Karpas-422 (cell line): ENCODE measurements around the gene AFF4. TPM values are rescaled to one million over a fixed set of nuclear protein-coding genes. Genes with fewer than 3 reads are reported as not detected.
A peak's percentile ranks its signal among the peaks of the same experiment; 100 is the strongest.

Source experiments
- DNase-seq: peaks from one replicate; pipeline ENCODE4 v3.0.0-alpha.2; 2015
- H2AFZ ChIP-seq: fragments of 200-600 bp; sonication (generic); 2 replicates; pipeline ENCODE4 v1.6.1; 2014; ENCODE audit warnings: antibody characterized with exemption, low read length, mixed read lengths
- H3K27ac ChIP-seq: fragments of 200-600 bp; sonication (generic); 2 replicates; pipeline ENCODE4 v1.5.1; 2014; ENCODE audit warnings: mild to moderate bottlenecking, low read length, moderate library complexity
- H3K27me3 ChIP-seq: fragments of 200-600 bp; sonication (generic); 2 replicates; pipeline ENCODE4 v1.6.1; 2014; ENCODE audit warnings: low read length, mixed read lengths
- H3K36me3 ChIP-seq: fragments of 200-600 bp; sonication (generic); 2 replicates; pipeline ENCODE4 v1.6.1; 2014; ENCODE audit warnings: low read length, mixed read lengths; ENCODE audit not compliant: insufficient read depth
- H3K4me1 ChIP-seq: fragments of 200-600 bp; sonication (generic); 2 replicates; pipeline ENCODE4 v1.6.1; 2014; ENCODE audit warnings: mild to moderate bottlenecking, low read length, mixed read lengths
- H3K4me2 ChIP-seq: fragments of 200-600 bp; sonication (generic); 2 replicates; pipeline ENCODE4 v1.6.1; 2014; ENCODE audit warnings: low read length, low read depth, mild to moderate bottlenecking; ENCODE audit not compliant: poor library complexity, severe bottlenecking
- H3K4me3 ChIP-seq: fragments of 200-600 bp; sonication (generic); 2 replicates; pipeline ENCODE4 v1.5.1; 2014; ENCODE audit warnings: mild to moderate bottlenecking, antibody characterized with exemption, low read length, mixed read lengths
- H3K79me2 ChIP-seq: fragments of 200-600 bp; sonication (generic); 2 replicates; pipeline ENCODE4 v1.6.1; 2014; ENCODE audit warnings: mild to moderate bottlenecking, low read length, mixed read lengths
- H3K9ac ChIP-seq: fragments of 200-600 bp; sonication (generic); 2 replicates; pipeline ENCODE4 v1.6.0; 2014; ENCODE audit warnings: low read length
- H3K9me2 ChIP-seq: fragments of 200-600 bp; sonication (generic), shearing (Covaris generic); replicated peaks from 2 replicates; pipeline ENCODE4 v1.6.0; 2014; ENCODE audit warnings: mild to moderate bottlenecking, low read length, moderate library complexity; ENCODE audit not compliant: insufficient read depth
- H3K9me3 ChIP-seq: fragments of 300-700, 200-600 bp; sonication (generic); 2 replicates; pipeline ENCODE4 v1.6.1; 2014; ENCODE audit warnings: low read length, mixed read lengths
- H4K20me1 ChIP-seq: fragments of 200-600 bp; sonication (generic); 2 replicates; pipeline ENCODE4 v1.6.1; 2014; ENCODE audit warnings: mild to moderate bottlenecking, antibody characterized with exemption, low read length, low read depth; ENCODE audit not compliant: insufficient read depth
- total RNA-seq: library from RNA; depleted of rRNA; stranded (reverse); fragments of >200 nt; shearing (Covaris generic); gene quantifications from 2 replicates; pipeline ENCODE4 v1.2.3, GENCODE V29; 2014; ENCODE audit warnings: low replicate concordance

Gene AFF4
- total RNA-seq, 1 experiment from 2014 or later: 34.0 TPM

GRCh38 chr5:132895719-132896305, 67.6 kb downstream of the AFF4 start:
- Histone ChIP-seq H3K9me3 (no peaks in the 10 kb centered on the region), H3K36me3 (peaks cover 55% of the 10 kb centered on the region), H3K27me3 (no peaks in the 10 kb centered on the region), H3K4me2 (no peak overlapping the region), H3K9ac (no peak overlapping the region), H3K79me2 (peaks cover 25% of the 10 kb centered on the region), H3K27ac (no peak overlapping the region), H3K4me1 (peaks cover 15% of the 10 kb centered on the region), H4K20me1 (no peaks in the 10 kb centered on the region), H3K9me2 (no peaks in the 10 kb centered on the region), H2AFZ (no peak overlapping the region), H3K4me3 (no peak overlapping the region)
- DNase-seq: no peak

GRCh38 chr5:132890817-132891216, 72.6 kb downstream of the AFF4 start:
- DNase-seq: no peak
- no peaks in the 10 kb centered on the region for H3K9me3 ChIP-seq
- H3K36me3 ChIP-seq: peaks cover 61% of the 10 kb centered on the region

DNA sequence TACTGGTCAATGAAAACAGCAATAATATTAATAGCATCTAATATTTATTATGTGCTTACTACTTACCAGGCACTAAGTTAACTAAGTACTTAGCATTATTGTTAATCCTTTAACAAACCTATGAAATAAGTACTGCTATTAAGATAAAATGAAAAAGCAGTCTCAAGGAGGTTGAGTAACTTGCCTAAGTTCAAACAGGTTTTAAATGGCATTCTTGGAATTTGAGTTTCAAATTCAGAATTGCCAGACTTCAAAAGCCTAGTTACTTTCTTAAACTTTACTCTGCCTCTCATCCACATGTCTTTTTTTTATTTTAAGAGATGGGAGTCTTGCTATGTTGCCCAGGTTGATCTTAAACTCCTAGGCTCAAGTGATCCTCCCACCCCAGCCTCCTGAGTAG, 73.9 kb downstream of the AFF4 start:
- Histone ChIP-seq H3K36me3 (peaks cover 50% of the 10 kb centered on the region; the same call in 1 of the 2 replicates), H3K27ac (no peak overlapping the region), H3K4me2 (no peak overlapping the region), H2AFZ (no peak overlapping the region), H4K20me1 (no peaks in the 10 kb centered on the region), H3K9me3 (no peaks in the 10 kb centered on the region), H3K4me3 (no peak overlapping the region), H3K4me1 (peaks cover 33% of the 10 kb centered on the region), H3K9me2 (no peaks in the 10 kb centered on the region), H3K27me3 (no peaks in the 10 kb centered on the region), H3K79me2 (peaks cover 5% of the 10 kb centered on the region; the same call in 1 of the 2 replicates), H3K9ac (no peak overlapping the region)
- no peak for DNase-seq

More at GRCh38 chr5:132890817-132891216, 72.6 kb downstream of the AFF4 start:
- Histone ChIP-seq H3K4me1 (peaks cover 35% of the 10 kb centered on the region), H3K27ac (no peak overlapping the region), H3K4me3 (no peak overlapping the region), H2AFZ (no peak overlapping the region), H3K9me2 (no peaks in the 10 kb centered on the region), H3K79me2 (peaks cover 13% of the 10 kb centered on the region; the same call in 1 of the 2 replicates), H3K9ac (no peak overlapping the region), H3K27me3 (no peaks in the 10 kb centered on the region), H3K4me2 (no peak overlapping the region), H4K20me1 (no peaks in the 10 kb centered on the region)

DNA sequence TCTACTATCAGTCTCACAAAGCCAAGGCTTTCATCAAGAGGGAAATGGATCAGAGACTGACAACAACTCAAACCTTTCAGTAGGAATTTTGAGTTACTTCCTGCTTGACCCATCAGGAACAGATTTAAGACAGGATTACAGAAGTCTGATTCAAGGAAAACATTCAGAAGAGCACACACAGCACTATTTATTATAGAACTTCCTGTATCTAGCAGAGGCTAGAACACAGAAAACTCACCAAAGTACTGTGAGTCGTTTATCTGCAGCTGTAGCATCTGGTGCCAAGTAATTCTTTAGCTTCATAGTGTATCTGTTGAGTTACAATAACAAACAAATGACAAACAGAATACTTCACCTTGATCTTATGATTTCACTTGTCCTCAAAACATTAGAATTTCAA, 76.2 kb downstream of the AFF4 start:
- H2AFZ ChIP-seq: no peak overlapping the region
- H3K9ac ChIP-seq: no peak overlapping the region
- no peak overlapping the region for H3K4me3 ChIP-seq
- no peaks in the 10 kb centered on the region for H4K20me1 ChIP-seq
- peaks cover 30% of the 10 kb centered on the region for H3K4me1 ChIP-seq
- H3K4me2 ChIP-seq: peak overlapping the region; percentile 44
- H3K27me3 ChIP-seq: no peaks in the 10 kb centered on the region
- H3K79me2 ChIP-seq: no peaks in the 10 kb centered on the region
- H3K9me2 ChIP-seq: no peaks in the 10 kb centered on the region
- H3K27ac ChIP-seq: peak overlapping the region; percentile 19
- DNase-seq: no peak
- peaks cover 36% of the 10 kb centered on the region; the same call in 1 of the 2 replicates for H3K36me3 ChIP-seq
- no peaks in the 10 kb centered on the region for H3K9me3 ChIP-seq

GRCh38 chr5:132886064-132886823, 77.2 kb downstream of the AFF4 start:
- H3K27ac ChIP-seq: no peak overlapping the region
- no peaks in the 10 kb centered on the region for H3K27me3 ChIP-seq
- H3K4me2 ChIP-seq: peak overlapping the region; percentile 44
- H2AFZ ChIP-seq: no peak overlapping the region
- H3K9me3 ChIP-seq: no peaks in the 10 kb centered on the region
- no peak overlapping the region for H3K9ac ChIP-seq
- DNase-seq: peak; percentile 80
- H3K36me3 ChIP-seq: peaks cover 37% of the 10 kb centered on the region; the same call in 1 of the 2 replicates
- H3K4me1 ChIP-seq: peaks cover 30% of the 10 kb centered on the region
- H3K79me2 ChIP-seq: no peaks in the 10 kb centered on the region
- H3K9me2 ChIP-seq: no peaks in the 10 kb centered on the region
- peak overlapping the region; percentile 16; the same call in 1 of the 2 replicates for H3K4me3 ChIP-seq
- no peaks in the 10 kb centered on the region for H4K20me1 ChIP-seq

DNA sequence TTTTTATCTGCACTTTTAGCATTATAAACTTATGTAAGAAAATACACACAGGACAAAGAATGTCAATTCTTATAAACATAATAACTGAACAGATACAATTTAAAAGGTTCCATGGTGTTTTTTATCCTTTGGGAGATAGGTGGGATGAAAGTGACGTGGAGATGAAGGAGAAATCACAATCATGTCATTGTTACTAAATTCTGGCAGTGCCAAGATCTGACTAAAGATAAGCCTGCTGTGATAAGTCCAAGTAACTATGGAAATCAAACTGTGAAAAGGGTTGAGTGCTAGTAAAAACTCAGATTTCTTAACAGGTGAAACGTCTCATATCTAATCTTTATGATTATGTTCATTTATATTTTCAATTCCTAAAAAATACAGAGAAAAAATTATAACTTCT, 78.9 kb downstream of the AFF4 start:
- no peaks in the 10 kb centered on the region for H3K27me3 ChIP-seq
- H3K9ac ChIP-seq: no peak overlapping the region
- H4K20me1 ChIP-seq: no peaks in the 10 kb centered on the region
- no peak overlapping the region for H3K4me3 ChIP-seq
- peaks cover 48% of the 10 kb centered on the region; the same call in 1 of the 2 replicates for H3K36me3 ChIP-seq
- H3K4me2 ChIP-seq: no peak overlapping the region
- H3K27ac ChIP-seq: no peak overlapping the region
- no peaks in the 10 kb centered on the region for H3K9me3 ChIP-seq
- DNase-seq: no peak
- no peaks in the 10 kb centered on the region for H3K9me2 ChIP-seq
- peaks cover 30% of the 10 kb centered on the region for H3K4me1 ChIP-seq
- no peaks in the 10 kb centered on the region for H3K79me2 ChIP-seq
- H2AFZ ChIP-seq: no peak overlapping the region

GRCh38 chr5:132883261-132883834, 80.1 kb downstream of the AFF4 start:
- Histone ChIP-seq H3K36me3 (peaks cover 42% of the 10 kb centered on the region; the same call in 1 of the 2 replicates), H3K4me1 (peaks cover 29% of the 10 kb centered on the region), H3K79me2 (no peaks in the 10 kb centered on the region), H3K4me3 (no peak overlapping the region), H4K20me1 (no peaks in the 10 kb centered on the region), H2AFZ (no peak overlapping the region), H3K9me3 (no peaks in the 10 kb centered on the region), H3K4me2 (no peak overlapping the region), H3K27ac (no peak overlapping the region), H3K9me2 (no peaks in the 10 kb centered on the region), H3K27me3 (no peaks in the 10 kb centered on the region), H3K9ac (no peak overlapping the region)
- peak; percentile 80 for DNase-seq

- no peak overlapping the region for H3K4me2 ChIP-seq
- H4K20me1 ChIP-seq: no peaks in the 10 kb centered on the region
- no peak overlapping the region for H3K4me3 ChIP-seq
- no peak overlapping the region for H2AFZ ChIP-seq
- no peak overlapping the region for H3K27ac ChIP-seq
- peaks cover 37% of the 10 kb centered on the region; the same call in 1 of the 2 replicates for H3K36me3 ChIP-seq
- no peaks in the 10 kb centered on the region for H3K9me3 ChIP-seq
- H3K27me3 ChIP-seq: no peaks in the 10 kb centered on the region
- DNase-seq: no peak
- H3K4me1 ChIP-seq: no peaks in the 10 kb centered on the region; the same call in 1 of the 2 replicates
- no peaks in the 10 kb centered on the region for H3K9me2 ChIP-seq
- H3K79me2 ChIP-seq: no peaks in the 10 kb centered on the region
- no peak overlapping the region for H3K9ac ChIP-seq
Measured at GRCh38 chr5:132877938-132878337, 85.5 kb downstream of the AFF4 start.
